ENCODE measurements around the gene DCC.
"Not testable (repeated sequence)": the region's sequence is repeated elsewhere in the genome, so short reads cannot be mapped to it uniquely, and the experiment has no call there.

Gene DCC

DNA sequence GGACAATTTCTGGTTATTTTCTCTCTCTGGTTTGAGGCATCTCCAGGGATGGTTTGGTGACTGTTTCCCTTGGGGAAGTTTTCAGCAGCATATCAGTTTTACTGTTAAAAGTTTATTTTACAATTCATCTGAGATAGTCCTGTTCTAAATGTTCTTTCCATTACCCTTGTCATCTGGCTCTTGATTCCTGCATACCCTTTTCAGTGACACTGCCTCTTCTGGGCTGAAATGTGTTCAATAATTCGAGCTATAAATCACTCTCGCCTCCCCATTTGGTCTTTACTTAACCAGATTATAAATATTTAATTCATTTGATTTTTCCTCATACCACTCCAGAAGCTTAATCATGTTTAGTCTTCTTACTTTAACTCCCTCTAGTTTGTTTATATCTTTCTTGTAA lies 9.5 kb downstream of the DCC start:
- no peak for DNase-seq

- DNase-seq = no peak
Measured at GRCh38 chr18:52352920-52353319, 12.9 kb downstream of the DCC start.

DNA sequence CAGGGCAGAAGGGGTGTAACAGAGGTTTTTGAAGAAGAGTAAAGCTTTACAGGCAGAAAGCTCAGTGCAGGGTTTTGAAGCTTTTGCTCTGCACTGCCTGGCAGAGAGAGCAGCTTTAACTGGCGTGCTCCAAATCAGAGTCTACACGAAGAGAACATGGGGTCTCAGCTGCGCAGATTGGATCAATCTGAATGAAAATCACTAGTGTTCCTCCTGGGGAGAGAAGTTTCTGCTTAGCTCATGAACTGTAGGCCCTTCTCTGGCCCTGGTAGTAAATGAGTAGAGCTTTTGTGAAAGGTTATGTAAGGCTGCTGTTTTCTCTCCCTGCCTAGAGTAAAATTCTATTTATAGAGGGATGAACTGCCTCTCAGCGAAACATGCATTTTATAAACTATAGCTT lies 13.6 kb downstream of the DCC start:
- peak in 18 of 51 donors; percentile 5 to 64 (median 18) for DNase-seq

GRCh38 chr18:52363861-52364260 lies 23.9 kb downstream of the DCC start:
- DNase-seq = no peak

- not testable (repeated sequence) for DNase-seq
Measured at GRCh38 chr18:52366851-52367250, 26.9 kb downstream of the DCC start.

- DNase-seq = no peak
Measured at GRCh38 chr18:52367953-52368742, 28.2 kb downstream of the DCC start.

DNA sequence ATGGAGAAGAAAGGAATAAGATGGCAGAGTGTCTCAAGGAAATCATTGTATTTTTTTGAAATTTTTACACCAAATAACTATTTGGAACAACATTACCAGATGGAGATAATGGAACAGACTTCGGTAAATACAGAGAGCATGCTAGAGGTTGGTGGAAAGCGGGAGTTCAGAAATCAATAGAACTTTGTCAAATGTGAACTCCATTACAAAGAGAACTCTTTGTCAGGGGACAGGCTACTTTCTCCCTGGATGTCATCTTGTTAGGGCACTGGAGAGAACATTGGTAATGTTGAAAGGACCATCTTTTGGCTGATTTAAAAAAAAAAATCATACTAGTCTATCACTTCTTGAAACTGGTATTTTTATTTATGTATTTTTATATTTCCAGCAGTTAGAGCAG lies 30.8 kb downstream of the DCC start:
- DNase-seq = no peak

DNA sequence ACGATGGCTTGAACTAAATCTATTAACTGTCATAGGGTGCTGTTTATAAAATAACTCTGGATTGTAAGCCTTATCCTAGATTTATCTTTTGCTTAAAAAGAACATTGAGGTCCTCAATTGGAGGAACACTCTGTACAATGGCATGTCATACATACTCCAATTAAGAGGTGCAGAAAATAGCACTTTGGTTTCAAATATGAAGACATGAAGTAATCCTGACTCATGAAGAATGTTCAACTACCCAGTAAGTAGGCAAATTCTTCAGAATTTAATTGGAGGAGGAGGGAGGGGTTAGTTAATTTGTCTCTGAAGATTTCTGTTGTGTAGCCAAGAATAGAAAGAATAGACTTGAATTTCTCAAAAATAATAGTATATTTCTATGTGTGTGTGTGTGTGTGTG lies 36.1 kb downstream of the DCC start:
- DNase-seq = no peak

- DNase-seq = no peak
Measured at GRCh38 chr18:52377094-52377493, 37.1 kb downstream of the DCC start.

- DNase-seq = no peak
Measured at GRCh38 chr18:52386306-52386705, 46.3 kb downstream of the DCC start.

DNA sequence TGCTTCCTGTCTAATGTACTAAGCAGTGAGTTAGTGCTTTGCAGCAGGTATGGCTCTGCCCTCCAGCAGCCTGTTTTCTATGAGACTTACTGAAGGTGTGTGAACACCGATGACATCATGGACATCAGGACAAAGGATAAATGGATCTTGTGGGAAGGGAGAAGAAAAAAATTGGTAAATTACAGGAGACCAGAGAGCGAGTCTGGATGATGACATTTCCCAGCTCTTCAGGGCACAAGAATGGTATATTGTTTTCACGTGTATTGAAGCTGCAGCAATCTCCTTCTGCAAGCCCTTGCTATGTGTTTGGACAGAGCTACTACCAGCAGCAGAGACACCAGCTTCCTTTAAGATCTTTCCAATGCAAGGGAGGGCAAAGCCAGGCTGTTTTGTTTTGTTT lies 47.2 kb downstream of the DCC start:
- no peak for DNase-seq

- DNase-seq = peak in 1 of 51 donors; percentile 45
Measured at GRCh38 chr18:52391810-52392559, 52.0 kb downstream of the DCC start.

- DNase-seq = no peak
Measured at GRCh38 chr18:52394602-52395001, 54.6 kb downstream of the DCC start.

- peak in 1 of 51 donors; percentile 5 for DNase-seq
Measured at GRCh38 chr18:52395146-52395852, 55.3 kb downstream of the DCC start.

DNA sequence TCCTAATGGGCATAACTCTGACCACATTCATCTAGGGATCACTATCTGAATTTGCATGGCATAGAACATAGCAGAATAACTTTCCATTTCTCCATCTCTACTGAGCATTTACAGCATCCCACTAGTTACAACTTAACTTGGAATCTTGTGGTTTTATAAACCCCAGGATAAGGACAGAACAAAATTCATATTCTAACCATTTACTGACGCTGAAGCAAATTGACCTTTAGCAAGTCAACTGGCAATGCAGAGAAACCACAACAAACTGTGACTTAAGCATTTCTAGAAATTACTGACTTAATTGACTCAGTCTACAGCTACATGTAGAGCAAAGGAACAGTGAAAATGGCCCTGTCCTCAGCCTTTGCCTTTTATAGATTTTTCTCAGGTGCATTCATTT lies 61.2 kb downstream of the DCC start:
- DNase-seq = no peak

DNA sequence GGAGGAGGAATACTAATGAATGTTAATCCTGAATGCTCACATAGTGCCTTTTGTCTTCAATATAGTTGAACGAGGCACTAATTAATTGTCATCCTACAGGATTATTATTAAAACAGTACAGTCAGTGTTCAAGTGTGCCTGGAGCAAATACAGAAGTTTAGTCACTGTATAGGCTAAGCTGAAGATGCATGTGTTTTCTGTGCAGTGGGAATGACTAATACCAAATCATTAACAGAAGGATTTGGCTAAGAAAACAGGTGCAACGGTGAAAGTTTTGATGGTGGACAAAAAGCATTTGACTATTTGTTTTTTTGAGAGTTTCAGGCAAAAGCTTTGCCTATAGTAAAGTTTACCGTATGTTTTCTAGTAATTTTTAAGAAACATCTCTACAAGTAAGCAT lies 62.8 kb downstream of the DCC start:
- no peak for DNase-seq

- no peak for DNase-seq
Measured at GRCh38 chr18:52403291-52404021, 63.5 kb downstream of the DCC start.

- no peak for DNase-seq
Measured at GRCh38 chr18:52408800-52409302, 68.9 kb downstream of the DCC start.

- DNase-seq = peak in 4 of 51 donors; percentile 10 to 25 (median 16)
Measured at GRCh38 chr18:52409727-52410126, 69.7 kb downstream of the DCC start.

DNA sequence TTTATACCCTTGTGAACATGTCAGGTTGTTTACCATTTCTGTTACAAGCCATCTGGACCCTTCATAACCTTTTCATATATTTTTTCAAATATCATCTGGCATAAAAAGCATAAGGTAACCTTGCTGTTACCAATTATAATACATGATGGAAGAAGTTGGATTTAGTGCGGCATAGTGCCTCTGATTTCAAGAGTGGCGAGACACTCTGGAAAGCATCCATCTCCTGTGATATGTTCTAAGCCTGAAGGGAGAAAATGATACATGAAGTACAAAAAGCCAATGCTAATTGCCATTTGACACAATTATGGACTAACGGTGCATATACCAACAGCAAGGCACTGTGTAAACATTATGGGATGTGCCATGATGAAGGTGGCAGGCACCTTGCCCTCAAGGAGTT lies 75.1 kb downstream of the DCC start:
- DNase-seq = no peak

- DNase-seq = no peak
Measured at GRCh38 chr18:52422985-52423601, 83.1 kb downstream of the DCC start.

All from hypothalamus (tissue), 51 donors.